WTC11 (cell line): ENCODE measurements around the gene RASD1.

Experiments
- AFF4 ChIP-seq: sonication (generic); formaldehyde crosslinking; IDR thresholded peaks from 2 replicates; pipeline ENCODE4 v1.8.1; 2023; ENCODE audit warnings: mild to moderate bottlenecking, missing genetic modification reagents, borderline replicate concordance
- ATF3 ChIP-seq: sonication (generic); formaldehyde crosslinking; conservative IDR thresholded peaks from 2 replicates; pipeline ENCODE4 v1.8.1; 2022; ENCODE audit warnings: mild to moderate bottlenecking, missing genetic modification reagents
- CBFB ChIP-seq: sonication (generic); formaldehyde crosslinking; IDR thresholded peaks from 2 replicates; pipeline ENCODE4 v1.8.1; 2022; ENCODE audit warnings: mild to moderate bottlenecking, low read depth, missing genetic modification reagents
- CREM ChIP-seq: sonication (generic); formaldehyde crosslinking; IDR thresholded peaks from 2 replicates; pipeline ENCODE4 v1.8.1; 2022; ENCODE audit warnings: mild to moderate bottlenecking, missing genetic modification reagents, moderate library complexity
- CTCF ChIP-seq: fragments of 200-600 bp; IDR thresholded peaks from 2 replicates; pipeline ENCODE4 v1.8.0; 2022; ENCODE audit warnings: antibody characterized with exemption
- MAX ChIP-seq: sonication (generic); formaldehyde crosslinking; IDR thresholded peaks from 2 replicates; pipeline ENCODE4 v1.8.0; 2022; ENCODE audit warnings: mild to moderate bottlenecking, missing genetic modification reagents
- SP1 ChIP-seq: sonication (generic); formaldehyde crosslinking; conservative IDR thresholded peaks from 2 replicates; pipeline ENCODE4 v1.8.1; 2022; ENCODE audit warnings: missing genetic modification reagents
- TEAD1 ChIP-seq: sonication (generic); formaldehyde crosslinking; IDR thresholded peaks from 2 replicates; pipeline ENCODE4 v1.8.0; 2022; ENCODE audit warnings: mild to moderate bottlenecking, missing genetic modification reagents
- USF1 ChIP-seq: sonication (generic); formaldehyde crosslinking; IDR thresholded peaks from 2 replicates; pipeline ENCODE4 v1.8.0; 2022; ENCODE audit warnings: mild to moderate bottlenecking, missing genetic modification reagents
- ZNF121 ChIP-seq: sonication (generic); formaldehyde crosslinking; IDR thresholded peaks from 2 replicates; pipeline ENCODE4 v1.8.0; 2023; ENCODE audit warnings: missing genetic modification reagents
- ZNF263 ChIP-seq: sonication (generic); formaldehyde crosslinking; IDR thresholded peaks from 2 replicates; pipeline ENCODE4 v1.8.1; 2022; ENCODE audit warnings: low read depth, mild to moderate bottlenecking, moderate library complexity, missing genetic modification reagents

GRCh38 chr17:17480593-17481148 lies 15.5 kb downstream of the RASD1 start:
- no peak for TF ChIP-seq ATF3 (CRISPR knock-in tag)
- TF ChIP-seq CBFB (CRISPR knock-in tag), result no peak
- no peak for TF ChIP-seq ZNF263 (CRISPR knock-in tag)
- TF ChIP-seq CTCF, result no peak
- TF ChIP-seq ZNF121 (CRISPR knock-in tag), result no peak
- TF ChIP-seq AFF4 (CRISPR knock-in tag), result no peak
- no peak for TF ChIP-seq MAX (CRISPR knock-in tag)
- TF ChIP-seq SP1 (CRISPR knock-in tag), result no peak
- TF ChIP-seq TEAD1, result no peak
- TF ChIP-seq USF1, result no peak
- TF ChIP-seq CREM (CRISPR knock-in tag), result no peak
